K562 (cell line): Measurements from ENCODE around the gene SMIM13. TPM values are rescaled to one million over a fixed set of nuclear protein-coding genes. Genes with fewer than 3 reads are reported as not detected.

ENCODE experiments used
- CEBPG ChIP-seq, 3 experiments: fragments of 200-800 bp in 1 of 3; sonication (Bioruptor generic) in 1 of 3; sonication (generic) in 1 of 3; formaldehyde crosslinking in 1 of 3; IDR thresholded peaks in 2 of 3; conservative IDR thresholded peaks in 1 of 3; 2 replicates each; pipeline versions ENCODE4 v1.6.1 to v1.8.0; 2016 to 2022; ENCODE audit warnings: missing compliant biosample characterization in 2 of 3, missing genetic modification characterization in 2 of 3, mild to moderate bottlenecking in 1 of 3, missing genetic modification reagents in 1 of 3
- CREB3L1 ChIP-seq: fragments of 450-650 bp; IDR thresholded peaks from 2 replicates; pipeline ENCODE4 v1.6.1; 2014; ENCODE audit warnings: low read depth, mild to moderate bottlenecking, moderate library complexity, borderline replicate concordance
- ELF1 ChIP-seq: fragments of 200-800 bp; sonication (Bioruptor generic); IDR thresholded peaks from 2 replicates; pipeline ENCODE4 v1.6.1; 2016; ENCODE audit warnings: missing genetic modification characterization, missing compliant biosample characterization
- GABPB1 ChIP-seq: sonication (generic); formaldehyde crosslinking; IDR thresholded peaks from 2 replicates; pipeline ENCODE4 v1.8.0; 2022; ENCODE audit warnings: mild to moderate bottlenecking, missing genetic modification reagents
- MTA2 ChIP-seq: fragments of 450-650 bp; IDR thresholded peaks from 2 replicates; pipeline ENCODE4 v1.6.1; 2016; ENCODE audit warnings: low read depth
- NCOA1 ChIP-seq: fragments of 450-650 bp; IDR thresholded peaks from 2 replicates; pipeline ENCODE4 v1.6.1; 2016; ENCODE audit warnings: low read depth
- RAD21 ChIP-seq, 2 experiments: fragments of 250-450 bp in 1 of 2; fragments of 450-650 bp in 1 of 2; sonication (Bioruptor Pico) in 1 of 2; formaldehyde crosslinking in 1 of 2; IDR thresholded peaks in 1 of 2; conservative IDR thresholded peaks in 1 of 2; 2 replicates each; pipeline versions ENCODE4 v1.4.0 to v1.8.0; 2020 to 2022; ENCODE audit warnings: mild to moderate bottlenecking in 2 of 2, moderate library complexity in 1 of 2
- SMAD3 ChIP-seq: fragments of 450-650 bp; formaldehyde crosslinking; conservative IDR thresholded peaks from 2 replicates; pipeline ENCODE4 v1.4.0; 2020; ENCODE audit warnings: mild to moderate bottlenecking
- SMARCE1 ChIP-seq: fragments of 450-650 bp; IDR thresholded peaks from 2 replicates; pipeline ENCODE4 v1.7.1; 2016; ENCODE audit warnings: mild to moderate bottlenecking
- TAF9B ChIP-seq: fragments of 450-650 bp; IDR thresholded peaks from 2 replicates; pipeline ENCODE4 v1.6.1; 2018; ENCODE audit warnings: mild to moderate bottlenecking; ENCODE audit not compliant: partially characterized antibody
- TEAD4 ChIP-seq, 2 experiments: sonication (generic) in 1 of 2; formaldehyde crosslinking in 1 of 2; IDR thresholded peaks; 2 replicates each; pipeline versions ENCODE4 v1.6.1 to v1.8.0; 2012 to 2022; ENCODE audit warnings: borderline replicate concordance in 1 of 2, inconsistent platforms in 1 of 2, low read length in 1 of 2, mild to moderate bottlenecking in 1 of 2, missing genetic modification reagents in 1 of 2
- YBX1 ChIP-seq: fragments of 450-650 bp; IDR thresholded peaks from 2 replicates; pipeline ENCODE4 v1.7.1; 2016; ENCODE audit warnings: mild to moderate bottlenecking
- ZNF217 ChIP-seq: sonication (generic); formaldehyde crosslinking; IDR thresholded peaks from 2 replicates; pipeline ENCODE4 v1.8.0; 2022; ENCODE audit warnings: mild to moderate bottlenecking, missing genetic modification reagents
- ZNF318 ChIP-seq, 2 experiments: fragments of 450-650 bp; IDR thresholded peaks; 2 replicates each; pipeline ENCODE4 v1.6.1; 2016; ENCODE audit warnings: mild to moderate bottlenecking in 2 of 2, borderline replicate concordance in 1 of 2, low read depth in 1 of 2, moderate library complexity in 1 of 2
- polyA plus RNA-seq, 8 experiments: library from polyadenylated mRNA; depleted of rRNA in 4 of 8; stranded (reverse) in 5 of 8; unstranded in 3 of 8; fragments of >200 nt; fragmentation: Nextera tagmentation in 2 of 8; fragmentation: Illumina TruSeq in 1 of 8; extraction: Ambion mirVana in 2 of 8; extraction: Trizol in 1 of 8; gene quantifications; 2 replicates each; pipeline versions ENCODE4 v1.2.1 to v1.2.3, GENCODE V29; 2011 to 2014; ENCODE audit warnings: inconsistent platforms in 1 of 8, missing spikeins in 1 of 8
- total RNA-seq, 7 experiments: library from RNA; depleted of rRNA in 6 of 7; stranded (reverse); fragments of >200 nt in 6 of 7; fragmentation: Illumina TruSeq in 2 of 7; extraction: Trizol in 2 of 7; gene quantifications; 2 replicates each; pipeline versions ENCODE4 v1.2.1 to v1.2.3, GENCODE V29; 2011 to 2021; ENCODE audit warnings: low replicate concordance in 1 of 7

SMIM13 gene
- total and polyA plus RNA-seq, 9 of the 15 experiments (the other 6 are each of a cell fraction or from before 2014, with no cell fraction given) = 5.5 to 24.8 (median 11.7) TPM

GRCh38 chr6:11143394-11144371, 50.0 kb downstream of the SMIM13 start (continued):
- TF ChIP-seq ZNF318 (IDR thresholded peaks at IDR 0.05; ENCODE audit: borderline replicate concordance in 1 of 2, low read depth in 1 of 2) (peak in 1 of 2 experiments; percentile 76; a peak in 2 of 4 replicates), GABPB1 (0 out of 2 replicates have a peak, but pooled peaks have one; percentile 38), TEAD4 (IDR thresholded peaks at IDR 0.05; ENCODE audit: low read length) (peak; percentile 68), TEAD4 (CRISPR knock-in tag; IDR thresholded peaks at IDR 0.05; ENCODE audit: borderline replicate concordance) (no peak), ZNF217 (CRISPR knock-in tag) (no peak), SMARCE1 (peak; percentile 96), SMAD3 (CRISPR knock-in tag) (no peak), CREB3L1 (peak; percentile 61; the same call in 1 of the 2 replicates), NCOA1 (peak; percentile 59; the same call in 1 of the 2 replicates), CEBPG (CRISPR knock-in tag; IDR thresholded peaks at IDR 0.05) (peak; percentile 97), CEBPG (tag; conservative IDR thresholded peaks at IDR 0.05 in 1 of 2, IDR thresholded peaks at IDR 0.05 in 1 of 2) (peak; percentile 97 to 98), ELF1 (tag) (0 out of 2 replicates have a peak, but pooled peaks have one; percentile 4), MTA2 (0 out of 2 replicates have a peak, but pooled peaks have one; percentile 53), YBX1 (no peak), TAF9B (peak; percentile 59), RAD21 (CRISPR knock-in tag; conservative IDR thresholded peaks at IDR 0.05 in 1 of 2, IDR thresholded peaks at IDR 0.05 in 1 of 2) (peak in 1 of 2 experiments; percentile 10; a peak in 1 of 4 replicates)
